GM21360 (cell line): ENCODE results near the gene DARS1.
"Not testable (repeated sequence)": the region's sequence is repeated elsewhere in the genome, so short reads cannot be mapped to it uniquely, and the experiment has no call there.

Experiments
- ATAC-seq: cut with Tn5 transposase; IDR thresholded peaks from one replicate; pipeline ENCODE4 v1.9.1; 2021; ENCODE audit warnings: mild to moderate bottlenecking, moderate library complexity; ENCODE audit not compliant: unreplicated experiment

DARS1 gene

DNA sequence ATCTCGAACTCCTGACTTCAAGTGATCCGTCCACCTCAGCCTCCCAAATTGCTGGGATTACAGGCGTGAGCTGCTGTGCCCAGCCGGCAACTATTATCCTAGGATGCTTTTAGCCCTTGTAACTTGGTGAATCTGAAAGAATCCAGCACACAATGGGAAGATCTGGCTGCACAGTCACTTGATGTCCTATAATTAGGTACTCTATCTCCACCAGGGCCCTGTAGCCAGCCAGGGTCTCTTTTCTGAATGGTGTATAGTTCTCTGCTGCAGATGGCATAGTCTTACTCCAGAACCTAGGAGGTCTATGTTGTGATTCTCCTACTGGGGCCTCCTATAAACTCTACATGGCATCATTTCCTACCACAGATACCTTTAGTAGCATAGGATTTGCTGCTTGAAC lies 95.3 kb downstream of the DARS1 start:
- ATAC-seq = no peak

DNA sequence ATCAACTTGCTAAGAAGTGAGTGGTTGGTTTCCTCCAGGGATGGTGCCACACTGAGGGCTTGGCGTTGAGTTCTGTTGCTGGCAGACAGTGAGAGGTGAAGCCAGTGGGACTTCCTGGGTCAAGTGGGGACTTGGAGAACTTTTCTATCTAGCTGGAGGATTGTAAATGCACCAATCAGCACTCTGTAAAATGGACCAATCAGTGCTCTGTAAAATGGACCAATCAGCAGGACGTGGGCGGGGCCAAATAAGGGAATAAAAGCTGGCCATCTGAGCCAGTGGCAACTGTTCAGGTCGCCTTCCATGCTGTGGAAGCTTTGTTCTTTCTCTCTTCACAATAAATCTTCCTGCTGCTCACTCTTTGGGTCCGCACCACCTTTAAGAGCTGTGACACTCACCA lies 96.8 kb downstream of the DARS1 start:
- ATAC-seq = not testable (repeated sequence)

DNA sequence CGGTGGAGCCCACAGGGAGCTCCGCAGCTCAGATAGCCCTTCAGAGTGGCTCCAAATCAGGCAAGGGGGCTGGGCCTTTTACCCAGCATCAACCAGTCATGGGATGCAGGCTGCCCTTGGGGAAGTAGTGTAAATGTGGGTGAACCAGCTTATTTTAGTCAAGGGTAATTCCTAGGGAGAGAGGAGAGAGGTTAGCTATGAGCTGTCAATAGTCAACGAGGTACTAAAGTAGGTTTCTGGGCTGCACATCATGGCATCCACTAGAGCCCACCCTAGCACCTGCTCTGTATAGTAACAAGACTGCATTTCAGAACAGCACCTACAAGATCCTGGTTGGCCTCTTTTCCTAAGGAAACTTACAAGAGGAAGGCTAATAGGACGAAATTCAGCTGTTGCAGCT lies 99.7 kb downstream of the DARS1 start:
- no peak for ATAC-seq

DNA sequence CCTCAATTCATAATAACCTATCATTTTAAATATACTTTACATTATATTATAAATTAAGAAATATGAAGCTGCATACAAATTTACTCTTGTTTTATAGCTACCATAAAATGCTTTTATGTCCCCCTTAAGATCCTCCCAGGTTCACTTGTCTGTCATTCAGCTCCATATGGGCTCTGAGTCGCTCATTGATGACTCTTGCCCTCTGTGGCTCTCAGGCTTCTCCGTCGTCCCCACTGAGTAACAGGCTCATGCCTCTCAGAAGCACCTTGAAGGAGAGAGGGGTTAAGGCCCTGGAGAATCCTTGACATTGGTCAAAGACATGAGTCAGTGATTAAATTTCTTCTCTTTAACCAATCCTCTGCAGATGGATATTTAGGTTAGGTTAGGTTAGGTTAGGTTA lies 103.0 kb downstream of the DARS1 start:
- ATAC-seq = no peak

DNA sequence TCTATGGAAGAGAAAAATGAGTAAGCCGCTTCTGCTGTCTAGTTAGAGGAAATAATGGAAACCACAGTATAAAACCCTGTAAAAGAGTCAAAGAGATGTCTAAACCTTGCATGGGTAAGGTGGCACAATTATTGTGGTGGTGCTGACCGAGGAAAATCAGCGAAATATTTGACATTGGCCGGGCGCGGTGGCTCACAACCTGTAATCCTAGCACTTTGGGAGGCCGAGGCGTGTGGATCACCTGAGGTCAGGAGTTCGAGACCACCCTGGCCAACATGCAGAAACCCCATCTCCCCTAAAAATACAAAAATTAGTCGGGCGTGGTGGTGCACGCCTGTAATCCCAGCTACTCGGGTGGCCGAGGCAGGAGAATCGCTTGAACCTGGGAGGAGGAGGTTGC lies 108.7 kb downstream of the DARS1 start:
- not testable (repeated sequence) for ATAC-seq

DNA sequence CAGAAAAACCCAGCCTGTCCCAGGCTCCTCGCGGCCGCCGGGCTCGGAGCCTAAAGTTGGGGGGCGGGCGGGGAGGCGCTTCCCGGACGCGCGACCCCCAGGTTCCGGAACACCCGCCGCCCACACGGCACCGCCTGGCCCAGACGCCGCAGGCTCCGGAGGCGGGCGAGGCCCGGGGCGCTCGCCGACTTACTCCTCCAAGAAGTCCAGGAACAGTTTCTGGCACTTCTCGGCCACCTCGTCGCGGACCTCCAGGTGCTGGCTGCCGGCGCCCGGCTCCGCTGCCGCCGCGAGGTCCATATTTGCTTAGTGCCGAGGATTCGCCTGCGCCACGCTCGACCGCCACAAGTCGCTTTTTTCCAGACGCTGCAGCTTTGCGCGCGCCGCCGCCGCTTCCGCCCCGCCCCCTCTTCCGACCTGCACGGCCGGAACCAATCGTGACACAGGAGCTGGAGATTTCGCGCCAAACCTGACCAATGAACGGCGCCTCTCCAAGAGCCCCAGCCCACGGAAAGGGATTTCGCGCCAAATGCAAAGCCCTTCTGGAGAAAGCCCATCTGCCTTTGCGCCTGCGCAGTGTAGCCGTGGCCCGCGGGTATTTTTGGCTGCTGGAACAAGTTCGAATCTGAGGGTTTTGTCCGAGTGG lies 109.2 kb downstream of the DARS1 start, which contains the start of gene MCM6:
Gene MCM6, minus strand, starts transcription at position 378 of the 646 bp plus-strand sequence. Its CDS starts 78 bp downstream, at position 300.
- ATAC-seq = peak; percentile 82

DNA sequence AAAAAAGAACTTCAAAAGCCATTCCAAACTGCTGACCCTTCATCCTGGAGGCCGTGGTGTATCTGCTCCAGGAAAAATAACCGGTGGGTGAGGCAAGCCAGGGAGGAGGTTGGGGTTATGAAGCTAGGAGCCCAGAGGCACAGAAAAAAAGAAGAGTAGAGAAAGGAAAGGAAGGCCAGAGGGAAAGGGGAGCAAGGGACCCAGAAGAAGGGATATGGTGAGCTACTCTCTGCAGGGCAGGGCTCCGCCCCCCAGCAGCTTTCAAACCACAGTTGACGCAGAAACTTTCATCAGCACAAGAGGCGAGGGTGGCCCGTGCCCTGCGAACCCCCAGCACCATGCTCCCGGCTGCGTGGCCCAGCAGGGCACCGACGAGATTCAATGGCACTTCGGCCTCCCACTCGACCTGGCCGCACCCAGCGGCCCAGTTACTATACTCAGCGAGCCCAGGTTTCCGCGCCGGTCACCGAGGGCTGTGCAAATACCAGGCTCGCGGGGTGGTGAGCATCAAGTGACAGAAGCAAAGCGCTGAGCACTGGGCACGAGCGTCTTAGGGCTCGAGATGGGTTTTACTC lies 109.8 kb downstream of the DARS1 start:
- ATAC-seq = peak; percentile 68

DNA sequence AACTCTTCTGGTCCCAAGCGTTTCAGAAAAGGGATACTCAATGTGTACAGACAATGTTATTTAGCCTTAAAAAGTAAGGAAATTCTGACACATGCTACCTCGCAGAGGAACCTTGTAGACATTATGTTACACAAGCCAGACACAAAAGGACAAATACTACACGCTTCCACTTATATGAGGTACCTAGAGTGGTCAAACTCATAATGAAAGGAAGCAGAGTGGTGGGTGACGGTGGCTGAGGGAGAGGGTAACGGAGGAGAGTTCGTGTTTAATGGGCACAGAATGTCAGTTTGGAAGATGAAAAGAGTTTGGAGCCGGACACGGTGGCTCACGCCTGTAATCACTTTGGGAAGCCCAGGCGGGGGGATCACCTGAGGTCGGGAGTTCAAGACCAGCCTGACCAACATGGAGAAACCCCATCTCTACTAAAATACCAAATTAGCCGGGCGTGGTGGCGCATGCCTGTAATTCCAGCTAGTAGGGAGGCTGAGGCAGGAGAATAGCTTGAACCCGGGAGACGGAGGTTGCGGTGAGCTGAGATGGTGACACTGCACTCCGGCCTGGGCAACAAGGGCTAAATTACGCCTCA lies 110.6 kb downstream of the DARS1 start:
- no peak for ATAC-seq

DNA sequence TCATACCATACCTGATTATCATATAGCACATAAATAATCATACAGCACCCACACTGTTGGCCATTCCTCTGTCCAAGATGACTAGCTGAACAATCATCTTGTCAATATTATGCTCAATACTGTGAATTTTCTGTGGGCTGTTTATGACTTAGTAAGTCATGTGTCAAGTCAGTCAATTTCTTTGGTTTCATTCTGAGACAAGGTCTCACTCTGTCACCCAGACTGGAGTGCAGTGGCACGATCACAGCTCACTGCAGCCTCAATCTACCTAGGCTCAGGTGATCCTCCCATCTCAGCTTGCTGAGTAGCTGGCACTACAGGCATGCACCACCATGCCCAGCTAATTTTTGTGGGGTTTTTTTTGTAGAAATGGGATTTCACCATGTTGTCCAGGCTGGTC lies 114.9 kb downstream of the DARS1 start:
- ATAC-seq = peak; percentile 61

DNA sequence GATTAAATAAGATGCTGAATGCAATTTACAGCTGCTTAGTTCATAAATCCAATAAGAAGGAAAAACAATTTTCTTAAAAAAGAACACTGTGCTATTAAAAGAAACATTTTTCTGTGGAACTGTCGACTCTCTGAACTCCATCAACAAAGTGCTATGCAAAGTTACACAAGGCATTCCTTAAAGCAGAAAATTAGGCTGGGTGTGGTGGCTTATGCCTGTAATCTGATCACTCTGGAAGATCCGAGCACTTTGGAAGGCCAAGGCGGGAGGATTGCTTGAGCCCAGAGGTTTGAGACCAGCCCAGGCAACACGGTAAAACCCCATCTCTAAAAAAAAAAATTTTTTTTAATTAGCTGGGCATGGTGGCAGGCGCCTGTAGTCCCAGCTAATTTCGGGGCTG lies 122.2 kb downstream of the DARS1 start:
- no peak for ATAC-seq

DNA sequence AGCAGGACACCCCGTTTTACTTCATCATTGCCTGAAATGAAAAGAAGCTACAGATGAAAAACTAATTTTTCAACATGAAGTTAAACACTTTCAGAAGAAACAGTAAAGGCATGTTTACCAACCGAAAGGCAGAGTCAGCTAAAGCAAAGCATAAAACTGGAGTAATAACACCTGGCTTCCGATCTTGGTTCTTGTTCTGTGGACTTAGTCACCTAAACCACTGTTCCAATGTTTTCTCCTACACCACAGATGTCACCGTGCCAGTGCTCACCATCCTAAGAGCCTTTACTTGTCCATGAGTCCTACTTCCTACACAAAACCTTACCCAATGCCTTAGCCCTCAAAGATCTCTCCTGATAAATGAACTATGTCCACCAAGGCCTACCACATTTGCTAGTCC lies 122.7 kb downstream of the DARS1 start:
- ATAC-seq = no peak
